Liver (tissue), 9 donors: ENCODE results near the gene ZNF335. TPM values are rescaled to one million over a fixed set of nuclear protein-coding genes. Genes with fewer than 3 reads are reported as not detected.

Experiments used
- DNase-seq: peaks from one replicate; pipeline ENCODE4 v3.0.0-alpha.2; 2017; ENCODE audit warnings: low spot score
- H3K27ac ChIP-seq, 2 donors: one replicate each; pipeline ENCODE4 v1.7.0; 2013; ENCODE audit warnings: inconsistent platforms in 2 of 2, low read length in 2 of 2, control low read depth in 1 of 2, low read depth in 1 of 2, mild to moderate bottlenecking in 1 of 2
- H3K27me3 ChIP-seq, 4 donors: one replicate each; pipeline versions ENCODE4 v1.6.1 to v1.7.0; 2013; ENCODE audit warnings: low read length in 3 of 4, inconsistent platforms in 1 of 4, mild to moderate bottlenecking in 1 of 4, moderate library complexity in 1 of 4; ENCODE audit not compliant: control insufficient read depth in 4 of 4, insufficient read depth in 4 of 4
- H3K36me3 ChIP-seq, 4 donors: one replicate each; pipeline versions ENCODE4 v1.6.1 to v1.7.0; 2013; ENCODE audit warnings: low read length in 3 of 4, mild to moderate bottlenecking in 3 of 4, low read depth in 1 of 4, moderate library complexity in 1 of 4; ENCODE audit not compliant: control insufficient read depth in 4 of 4, insufficient read depth in 3 of 4
- H3K4me1 ChIP-seq, 4 donors: one replicate each; pipeline versions ENCODE4 v1.6.1 to v1.7.0; 2013; ENCODE audit warnings: low read length in 3 of 4, mild to moderate bottlenecking in 3 of 4, moderate library complexity in 1 of 4; ENCODE audit not compliant: control insufficient read depth in 4 of 4, insufficient read depth in 4 of 4
- H3K4me3 ChIP-seq, 3 donors: one replicate each; pipeline versions ENCODE4 v1.6.1 to v1.7.0; 2013; ENCODE audit warnings: low read length in 3 of 3, control low read depth in 1 of 3, low read depth in 1 of 3, mild to moderate bottlenecking in 1 of 3
- H3K9ac ChIP-seq, 2 donors: one replicate each; pipeline ENCODE4 v1.7.0; 2013; ENCODE audit warnings: low read length in 2 of 2, mild to moderate bottlenecking in 2 of 2, moderate library complexity in 2 of 2, control low read depth in 1 of 2, low read depth in 1 of 2
- H3K9me3 ChIP-seq, 4 donors: one replicate each; pipeline versions ENCODE4 v1.6.1 to v1.7.0; 2013; ENCODE audit warnings: low read length in 3 of 4; ENCODE audit not compliant: control insufficient read depth in 4 of 4
- ATF3 ChIP-seq: IDR thresholded peaks from 2 replicates; pipeline ENCODE4 v1.6.1; 2016; ENCODE audit warnings: antibody characterized with exemption
- EGR1 ChIP-seq, 2 donors: IDR thresholded peaks; 2 replicates each; pipeline ENCODE4 v1.6.1; 2016 to 2018; ENCODE audit warnings: antibody characterized with exemption in 2 of 2, low read depth in 2 of 2
- FOXA1 ChIP-seq: IDR thresholded peaks from 2 replicates; pipeline ENCODE4 v1.6.1; 2016; ENCODE audit warnings: antibody characterized with exemption
- FOXA2 ChIP-seq: IDR thresholded peaks from 2 replicates; pipeline ENCODE4 v1.6.1; 2016; ENCODE audit warnings: antibody characterized with exemption
- GABPA ChIP-seq, 2 donors: IDR thresholded peaks in 1 of 2; conservative IDR thresholded peaks in 1 of 2; 2 replicates each; pipeline ENCODE4 v1.6.1; 2016; ENCODE audit warnings: antibody characterized with exemption in 2 of 2, mild to moderate bottlenecking in 1 of 2, moderate library complexity in 1 of 2
- HNF4A ChIP-seq, 2 donors: conservative IDR thresholded peaks; 2 replicates each; pipeline ENCODE4 v1.6.1; 2016; ENCODE audit warnings: antibody characterized with exemption in 2 of 2, mild to moderate bottlenecking in 2 of 2
- JUND ChIP-seq, 2 donors: IDR thresholded peaks; 2 replicates each; pipeline ENCODE4 v1.6.1; 2016; ENCODE audit warnings: antibody characterized with exemption in 2 of 2
- NR2F2 ChIP-seq: IDR thresholded peaks from 2 replicates; pipeline ENCODE4 v1.6.1; 2016; ENCODE audit warnings: antibody characterized with exemption
- RAD21 ChIP-seq, 2 donors: IDR thresholded peaks; 2 replicates each; pipeline ENCODE4 v1.6.1; 2016; ENCODE audit warnings: antibody characterized with exemption in 2 of 2, mild to moderate bottlenecking in 2 of 2
- REST ChIP-seq: IDR thresholded peaks from 2 replicates; pipeline ENCODE4 v1.6.1; 2016; ENCODE audit warnings: antibody characterized with exemption, mild to moderate bottlenecking
- RXRA ChIP-seq, 2 donors: IDR thresholded peaks; 2 replicates each; pipeline ENCODE4 v1.6.1; 2017 to 2018; ENCODE audit warnings: antibody characterized with exemption in 2 of 2, mild to moderate bottlenecking in 1 of 2
- SP1 ChIP-seq: IDR thresholded peaks from 2 replicates; pipeline ENCODE4 v1.6.1; 2018; ENCODE audit warnings: antibody characterized with exemption, mild to moderate bottlenecking
- TAF1 ChIP-seq: conservative IDR thresholded peaks from 2 replicates; pipeline ENCODE4 v1.6.1; 2016; ENCODE audit warnings: antibody characterized with exemption, mild to moderate bottlenecking
- YY1 ChIP-seq: IDR thresholded peaks from 2 replicates; pipeline ENCODE4 v1.6.1; 2016; ENCODE audit warnings: antibody characterized with exemption, mild to moderate bottlenecking
- WGBS: extraction: QIAGEN DNeasy Blood & Tissue Kit; methylation state at CpG from one replicate; pipeline ENCODE4 v1.1.7; 2013; 5-methylcytosine and 5-hydroxymethylcytosine counted together
- polyA plus RNA-seq, 2 donors: library from polyadenylated mRNA; stranded (reverse) in 1 of 2; unstranded in 1 of 2; fragments of 200-250 nt in 1 of 2; fragments of >200 nt in 1 of 2; fragmentation: Nextera tagmentation in 1 of 2; extraction: Ambion mirVana in 1 of 2; gene quantifications; one replicate each; pipeline versions ENCODE4 v1.2.1 to v1.2.3, GENCODE V29; 2013 to 2015
- total RNA-seq, 2 donors: library from RNA; depleted of rRNA; stranded (reverse); fragments of >200 nt; gene quantifications; one replicate each; pipeline ENCODE4 v1.2.3, GENCODE V29; 2014
- TF ChIP-seq, protein P1 (sequence below): IDR thresholded peaks from 2 replicates; pipeline ENCODE4 v1.6.1; 2016; ENCODE audit warnings: antibody characterized with exemption
- TF ChIP-seq, protein P2 (sequence below): fragments of 150-350 bp; IDR thresholded peaks from 2 replicates; pipeline ENCODE4 v1.5.1; 2017; ENCODE audit warnings: improper control_type of control experiment, low read depth, low read length; ENCODE audit not compliant: missing input control
- TF ChIP-seq, protein P3 (sequence below): IDR thresholded peaks from 2 replicates; pipeline ENCODE4 v1.6.1; 2016; ENCODE audit warnings: antibody characterized with exemption
- donor health status: healthy.
- donor health status: healthy.
- donor health status: healthy.
- donor health status: healthy.
- donor health status: healthy.

The ZNF335 gene
- total and polyA plus RNA-seq, 4 donors, result 3.0 to 14.6 (median 6.6) TPM

DNA sequence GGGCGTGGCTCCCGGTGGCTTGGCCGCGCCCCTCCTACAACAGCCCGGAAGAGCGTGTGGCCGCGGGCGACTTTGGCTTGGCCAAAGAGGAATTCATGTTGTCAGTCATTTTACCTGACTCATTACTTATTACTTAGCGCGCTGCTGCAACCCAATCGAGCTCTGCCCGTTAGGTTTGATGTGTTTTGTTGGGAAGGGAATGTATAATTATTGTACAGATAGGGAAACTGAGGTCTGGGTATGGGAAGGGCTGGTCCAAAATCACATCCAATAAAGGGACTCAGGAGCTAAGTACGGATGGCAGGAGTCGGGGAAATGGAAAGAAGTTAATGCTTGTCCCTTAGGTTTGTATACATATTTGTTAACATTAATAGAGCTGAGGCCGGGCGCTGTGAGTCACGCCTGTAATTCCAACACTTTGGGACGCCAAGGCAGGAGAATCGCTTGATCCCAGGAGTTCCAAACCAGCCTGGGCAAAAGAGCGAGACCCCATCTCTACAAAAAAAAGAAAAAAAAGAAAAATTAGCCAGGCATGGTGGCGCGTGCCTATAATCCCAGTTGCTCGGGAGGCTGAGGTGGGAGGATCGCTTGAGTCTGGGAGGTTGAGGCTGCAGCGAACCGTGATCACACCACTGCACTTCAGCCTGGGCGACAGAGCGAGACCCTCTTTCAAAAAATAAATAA is 639 bp upstream of the ZNF335 start:
- peak overlapping the region; percentile 62 to 83 (median 76) for H3K4me3 ChIP-seq
- 43% methylated on average over 29 of the region's 29 CpGs for WGBS
- peak overlapping the region; percentile 98 to 99 for H3K27ac ChIP-seq
- no peaks in the 10 kb centered on the region for H3K27me3 ChIP-seq
- H3K4me1 ChIP-seq, result peaks cover 2 to 18% (median 14%) of the 10 kb centered on the region in 4 donors
- H3K9ac ChIP-seq, result peak overlapping the region; percentile 40 to 78
- TF ChIP-seq GABPA (IDR thresholded peaks at IDR 0.05 in 1 of 2, conservative IDR thresholded peaks at IDR 0.05 in 1 of 2) (no peak), FOXA1 (peak; percentile 4), NR2F2 (no peak), SP1 (peak; percentile 29), ATF3 (no peak), RXRA (IDR thresholded peaks at IDR 0.05) (no peak)
- H3K9me3 ChIP-seq, result no peaks in the 10 kb centered on the region
- DNase-seq, result no peak
- peaks cover 4 to 16% (median 7%) of the 10 kb centered on the region in 4 donors for H3K36me3 ChIP-seq

DNA sequence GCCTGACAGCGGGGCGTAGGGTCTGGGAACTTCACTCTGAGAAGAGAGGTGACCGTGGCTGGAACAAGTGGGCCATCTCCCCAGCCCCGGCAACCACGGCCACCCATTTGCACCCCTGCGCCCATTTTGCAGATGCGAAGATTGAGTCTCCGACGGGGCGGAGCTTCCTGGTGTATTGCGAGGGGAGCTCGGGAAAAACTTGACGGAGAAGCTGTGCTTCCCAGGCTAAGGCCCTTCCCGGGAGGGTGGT is 653 bp downstream of the ZNF335 start:
- H3K4me3 ChIP-seq, result peak overlapping the region; percentile 80 to 92 (median 83)
- 2% methylated on average over 14 of the region's 14 CpGs for WGBS
- no peaks in the 10 kb centered on the region for H3K9me3 ChIP-seq
- peak overlapping the region; percentile 57 to 70 for H3K9ac ChIP-seq
- no peak for TF ChIP-seq RAD21 (IDR thresholded peaks at IDR 0.05)
- peak; percentile 2 for TF ChIP-seq NR2F2
- peaks cover 4 to 24% (median 16%) of the 10 kb centered on the region in 4 donors for H3K36me3 ChIP-seq
- H3K27me3 ChIP-seq, result no peaks in the 10 kb centered on the region
- no peak for DNase-seq
- peak overlapping the region; percentile 98 to 99 for H3K27ac ChIP-seq
- peaks cover 2 to 18% (median 14%) of the 10 kb centered on the region in 4 donors for H3K4me1 ChIP-seq

GRCh38 chr20:45970646-45971424 is 1.2 kb downstream of the ZNF335 start:
- no peaks in the 10 kb centered on the region for H3K9me3 ChIP-seq
- H3K4me1 ChIP-seq, result peaks cover 2 to 18% (median 14%) of the 10 kb centered on the region in 4 donors
- peaks cover 4 to 29% (median 18%) of the 10 kb centered on the region in 4 donors for H3K36me3 ChIP-seq
- WGBS, result 10% methylated on average over 34 of the region's 34 CpGs
- H3K27ac ChIP-seq, result peak overlapping the region; percentile 98 to 99
- TF ChIP-seq YY1 (no peak), JUND (IDR thresholded peaks at IDR 0.05) (no peak), NR2F2 (no peak), REST (no peak), EGR1 (IDR thresholded peaks at IDR 0.05; ENCODE audit: low read depth in 2 of 2) (no peak), FOXA1 (no peak), ATF3 (no peak), TAF1 (no peak), GABPA (IDR thresholded peaks at IDR 0.05 in 1 of 2, conservative IDR thresholded peaks at IDR 0.05 in 1 of 2) (no peak), SP1 (no peak), HNF4A (conservative IDR thresholded peaks at IDR 0.05) (no peak), FOXA2 (no peak)
- TF ChIP-seq, protein P1, sequence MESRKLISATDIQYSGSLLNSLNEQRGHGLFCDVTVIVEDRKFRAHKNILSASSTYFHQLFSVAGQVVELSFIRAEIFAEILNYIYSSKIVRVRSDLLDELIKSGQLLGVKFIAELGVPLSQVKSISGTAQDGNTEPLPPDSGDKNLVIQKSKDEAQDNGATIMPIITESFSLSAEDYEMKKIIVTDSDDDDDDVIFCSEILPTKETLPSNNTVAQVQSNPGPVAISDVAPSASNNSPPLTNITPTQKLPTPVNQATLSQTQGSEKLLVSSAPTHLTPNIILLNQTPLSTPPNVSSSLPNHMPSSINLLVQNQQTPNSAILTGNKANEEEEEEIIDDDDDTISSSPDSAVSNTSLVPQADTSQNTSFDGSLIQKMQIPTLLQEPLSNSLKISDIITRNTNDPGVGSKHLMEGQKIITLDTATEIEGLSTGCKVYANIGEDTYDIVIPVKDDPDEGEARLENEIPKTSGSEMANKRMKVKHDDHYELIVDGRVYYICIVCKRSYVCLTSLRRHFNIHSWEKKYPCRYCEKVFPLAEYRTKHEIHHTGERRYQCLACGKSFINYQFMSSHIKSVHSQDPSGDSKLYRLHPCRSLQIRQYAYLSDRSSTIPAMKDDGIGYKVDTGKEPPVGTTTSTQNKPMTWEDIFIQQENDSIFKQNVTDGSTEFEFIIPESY, result no peak
- TF ChIP-seq, protein P2, sequence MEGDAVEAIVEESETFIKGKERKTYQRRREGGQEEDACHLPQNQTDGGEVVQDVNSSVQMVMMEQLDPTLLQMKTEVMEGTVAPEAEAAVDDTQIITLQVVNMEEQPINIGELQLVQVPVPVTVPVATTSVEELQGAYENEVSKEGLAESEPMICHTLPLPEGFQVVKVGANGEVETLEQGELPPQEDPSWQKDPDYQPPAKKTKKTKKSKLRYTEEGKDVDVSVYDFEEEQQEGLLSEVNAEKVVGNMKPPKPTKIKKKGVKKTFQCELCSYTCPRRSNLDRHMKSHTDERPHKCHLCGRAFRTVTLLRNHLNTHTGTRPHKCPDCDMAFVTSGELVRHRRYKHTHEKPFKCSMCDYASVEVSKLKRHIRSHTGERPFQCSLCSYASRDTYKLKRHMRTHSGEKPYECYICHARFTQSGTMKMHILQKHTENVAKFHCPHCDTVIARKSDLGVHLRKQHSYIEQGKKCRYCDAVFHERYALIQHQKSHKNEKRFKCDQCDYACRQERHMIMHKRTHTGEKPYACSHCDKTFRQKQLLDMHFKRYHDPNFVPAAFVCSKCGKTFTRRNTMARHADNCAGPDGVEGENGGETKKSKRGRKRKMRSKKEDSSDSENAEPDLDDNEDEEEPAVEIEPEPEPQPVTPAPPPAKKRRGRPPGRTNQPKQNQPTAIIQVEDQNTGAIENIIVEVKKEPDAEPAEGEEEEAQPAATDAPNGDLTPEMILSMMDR, result no peak
- TF ChIP-seq, protein P3, sequence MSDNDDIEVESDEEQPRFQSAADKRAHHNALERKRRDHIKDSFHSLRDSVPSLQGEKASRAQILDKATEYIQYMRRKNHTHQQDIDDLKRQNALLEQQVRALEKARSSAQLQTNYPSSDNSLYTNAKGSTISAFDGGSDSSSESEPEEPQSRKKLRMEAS, result no peak
- no peak for DNase-seq
- no peaks in the 10 kb centered on the region for H3K27me3 ChIP-seq
- H3K9ac ChIP-seq, result peak overlapping the region; percentile 57 to 70
- H3K4me3 ChIP-seq, result peak overlapping the region; percentile 80 to 92 (median 83)
